Activated CD8-positive, alpha-beta memory T cell treated with anti-CD3 and anti-CD28 coated beads, Interleukin-2, amount 50 U/mL, for 24 hours (primary cell): ENCODE data around the gene NR5A1.

Experiments
- DNase-seq: peaks from one replicate; pipeline ENCODE4 v3.0.0-alpha.2; 2020; ENCODE audit errors: extremely low read depth

Gene NR5A1

DNA sequence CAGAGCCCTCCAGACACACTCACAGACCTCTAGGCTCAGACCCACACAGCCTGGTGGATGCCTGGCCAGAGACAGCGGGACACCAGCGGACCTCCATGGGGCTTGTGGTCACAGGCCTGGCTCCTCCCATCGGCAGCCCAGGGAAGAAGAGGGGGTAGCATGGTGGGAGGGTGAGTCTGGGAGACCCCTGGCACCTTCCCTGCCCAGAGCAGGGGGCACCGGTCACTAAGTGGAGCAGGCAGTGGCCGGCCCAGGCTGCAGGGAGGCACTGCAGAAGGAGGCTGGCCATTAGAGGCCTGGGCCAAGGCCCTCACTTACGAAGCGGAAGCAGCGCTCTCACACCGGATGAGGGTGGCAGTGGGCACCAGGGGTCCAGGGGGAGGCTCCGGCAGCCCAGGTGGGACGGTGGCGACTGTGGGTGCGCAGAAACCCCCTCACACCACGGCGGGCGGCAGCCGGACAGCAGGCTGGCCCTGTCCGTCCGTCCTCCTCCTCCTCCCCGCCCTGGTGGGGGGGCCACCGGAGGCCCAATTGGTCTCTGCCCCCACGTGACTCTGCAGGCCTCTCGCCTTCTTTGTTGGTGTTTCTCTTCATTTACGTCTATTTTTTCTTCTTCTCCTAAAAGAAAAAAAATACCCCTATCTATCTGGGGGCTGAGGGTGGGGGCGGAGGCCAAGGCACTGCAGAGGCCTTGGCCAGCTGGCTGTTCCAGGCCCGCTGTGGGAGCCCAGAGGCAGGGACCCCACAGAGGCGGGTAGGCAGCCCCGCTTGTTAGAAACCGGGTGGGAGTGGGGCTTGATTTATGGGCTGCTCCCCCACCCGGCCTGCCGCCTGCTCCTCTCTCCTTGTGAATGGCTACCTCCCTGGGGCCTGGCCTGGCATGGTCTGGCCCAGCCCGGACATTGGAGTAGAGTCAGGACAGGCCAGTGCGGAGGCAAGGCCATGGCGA, at the start of gene NR5A1:
Gene NR5A1 (minus strand): TSS at position 469 of the 949 bp plus-strand sequence. CDS start 4,004 bp downstream, outside the sequence.
- DNase-seq, result no peak

DNA sequence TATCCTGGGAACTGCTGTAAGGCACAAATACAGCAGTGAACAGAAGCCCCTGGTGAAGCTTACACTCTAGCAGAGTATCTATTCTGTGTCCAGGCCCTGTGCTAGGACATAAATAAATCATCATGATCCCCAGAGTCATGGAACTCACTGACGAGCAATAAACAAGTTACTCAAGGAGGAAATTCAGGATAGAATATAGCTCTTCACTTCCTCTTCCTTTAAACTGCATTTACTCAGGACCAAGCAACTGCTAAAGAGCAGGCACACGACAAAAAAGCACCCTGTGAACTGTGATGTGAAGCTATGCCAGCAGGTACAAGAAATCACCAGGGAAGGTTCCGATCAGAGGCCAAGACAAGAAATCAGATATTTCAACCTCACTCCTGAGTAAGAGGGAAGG, 47.8 kb upstream of the NR5A1 start:
- DNase-seq, result no peak

DNA sequence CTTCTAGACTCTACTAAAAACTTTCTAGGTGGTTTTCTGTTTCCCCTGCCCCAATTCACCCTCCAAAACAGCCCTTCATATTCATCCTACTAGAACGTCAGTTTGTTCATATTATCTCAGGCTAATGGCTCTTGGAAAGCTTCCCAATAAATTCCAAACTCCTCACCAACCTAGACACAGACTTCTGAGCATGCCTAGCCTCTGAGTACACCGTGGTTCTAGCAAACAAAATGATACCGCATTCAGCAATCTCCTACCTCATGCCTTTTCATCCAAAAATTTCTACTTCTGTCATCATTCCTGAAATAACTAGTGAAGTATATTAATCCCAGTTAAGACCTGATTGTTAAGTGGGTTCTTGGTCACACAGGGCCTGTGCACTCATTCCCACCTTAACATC, 46.5 kb upstream of the NR5A1 start:
- DNase-seq, result no peak

DNA sequence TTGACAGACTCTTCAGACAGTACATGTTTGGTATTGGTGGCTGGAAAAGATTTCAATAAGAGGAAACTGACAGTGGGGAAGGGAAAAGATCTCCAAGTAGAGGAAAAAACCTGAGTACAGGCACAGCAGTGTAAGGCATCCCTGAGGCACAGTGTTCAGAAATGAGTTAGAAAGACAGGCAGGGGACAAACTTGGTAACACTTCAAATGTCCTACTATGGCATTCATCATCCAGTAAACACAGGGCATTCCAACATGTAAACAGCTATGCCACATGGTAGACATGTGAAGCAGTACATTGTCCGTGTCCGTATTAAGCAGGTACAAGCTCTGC, 45.0 kb upstream of the NR5A1 start:
- no peak for DNase-seq

DNA sequence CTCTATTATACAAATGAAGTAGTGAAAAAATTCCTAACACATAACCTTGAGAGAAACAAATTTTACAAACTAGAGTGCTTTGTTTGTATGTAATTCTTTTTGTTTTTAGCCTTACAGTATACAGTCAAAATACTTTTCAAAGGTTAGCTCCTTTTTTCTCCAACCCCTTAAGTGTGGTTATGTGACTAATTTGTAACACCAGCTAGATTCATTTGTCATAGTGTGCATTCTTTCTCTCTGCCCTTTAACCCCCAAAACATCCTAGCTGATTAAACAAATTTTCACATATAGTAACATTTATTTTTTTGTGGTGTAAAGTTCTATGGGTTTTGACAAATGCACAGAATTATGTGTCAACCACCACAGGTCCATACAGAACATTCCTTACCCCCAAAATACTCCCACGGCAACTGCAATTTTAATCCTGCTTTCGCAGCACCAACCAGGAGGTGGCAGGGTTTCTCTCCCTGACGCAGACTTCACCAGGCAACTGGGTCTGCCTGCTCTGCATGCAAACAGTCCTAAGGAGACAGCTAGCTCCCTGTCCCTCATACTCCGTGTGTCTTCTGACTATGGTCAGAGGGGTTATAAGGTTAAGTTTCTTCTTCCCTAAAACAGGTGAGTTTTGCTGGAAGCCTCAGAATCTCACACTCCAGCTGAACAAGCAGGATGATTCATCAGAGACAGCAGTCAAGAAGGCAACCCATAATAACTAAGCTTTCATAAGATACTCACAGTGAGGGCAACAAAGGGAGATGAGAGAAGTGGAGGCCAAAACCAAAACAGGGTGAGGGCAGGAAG, 44.5 kb upstream of the NR5A1 start:
- no peak for DNase-seq

DNA sequence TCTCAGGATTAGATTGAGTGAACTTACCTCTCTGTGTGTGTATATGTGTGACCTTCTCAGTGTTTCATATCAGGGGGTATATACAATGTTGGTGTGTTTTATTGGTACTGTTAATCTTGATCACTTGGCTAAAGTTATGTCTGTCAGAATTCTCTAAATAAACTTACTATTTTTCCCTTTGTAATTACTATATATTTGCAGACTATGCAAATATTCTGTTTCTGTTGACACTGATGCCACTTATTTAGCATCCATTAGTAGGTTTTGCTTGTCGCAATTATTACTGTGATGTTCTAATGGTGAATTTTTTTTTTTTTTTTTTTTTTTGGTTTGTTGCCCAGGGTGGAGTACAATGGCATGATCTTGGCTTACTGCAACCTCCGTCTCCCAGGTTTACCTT, 42.9 kb upstream of the NR5A1 start:
- no peak for DNase-seq

DNA sequence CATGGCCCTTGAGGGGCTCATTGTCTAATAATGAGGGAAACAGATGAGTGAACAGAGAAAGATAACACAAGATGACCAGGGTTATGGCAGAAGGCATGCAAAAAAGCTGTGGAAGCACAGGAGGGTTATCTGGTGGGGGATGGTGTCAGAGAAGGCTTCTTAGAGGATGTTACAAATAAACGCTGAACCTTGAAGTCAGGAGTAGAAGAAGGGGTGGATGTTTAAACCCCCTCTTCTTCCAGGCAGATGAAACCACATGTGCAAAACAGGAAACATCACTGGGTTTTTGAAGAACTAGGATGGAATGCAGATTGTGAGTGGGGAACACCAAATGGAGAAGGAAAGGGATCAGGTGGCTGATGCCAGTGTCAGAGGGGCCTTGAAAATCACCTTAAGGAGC, 41.8 kb upstream of the NR5A1 start:
- no peak for DNase-seq

DNA sequence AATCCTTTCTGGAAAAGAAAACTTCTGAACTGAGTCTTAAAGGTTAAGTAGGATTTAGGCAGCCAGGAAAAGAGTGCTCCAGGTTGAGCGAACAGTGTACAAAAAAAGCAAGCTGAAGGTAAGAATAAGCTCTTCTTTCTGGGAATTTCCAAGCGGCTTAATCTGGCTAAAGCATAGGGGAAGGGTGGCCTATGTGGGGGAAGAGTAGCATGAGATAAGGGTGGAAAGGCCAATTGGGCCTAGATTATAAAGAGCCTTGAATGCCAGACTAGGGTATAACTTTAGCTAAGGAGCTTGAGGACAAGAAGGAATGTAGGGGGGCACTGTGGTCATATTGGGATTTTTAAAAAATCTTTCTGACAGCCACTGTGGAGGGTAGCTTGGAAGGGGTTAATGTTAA, 37.3 kb upstream of the NR5A1 start:
- no peak for DNase-seq

DNA sequence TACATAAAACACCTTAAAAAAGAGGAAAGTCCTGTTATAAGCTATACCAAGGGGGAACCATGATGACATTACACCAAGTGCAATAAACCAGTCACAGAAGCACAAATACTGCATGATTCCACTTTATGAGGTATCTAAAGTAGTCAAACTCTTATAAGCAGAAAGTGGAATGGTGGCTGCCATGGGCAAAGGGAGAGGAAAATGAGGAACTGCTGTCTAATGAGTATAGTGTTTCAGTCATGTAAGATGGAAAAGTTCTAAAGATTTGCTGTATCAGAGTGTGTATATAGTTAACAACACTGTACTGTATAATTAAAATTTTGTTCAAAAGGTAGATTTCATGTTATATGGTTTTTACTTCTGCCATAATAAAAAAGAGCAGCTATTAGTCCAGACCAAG, 34.6 kb upstream of the NR5A1 start:
- DNase-seq, result no peak

DNA sequence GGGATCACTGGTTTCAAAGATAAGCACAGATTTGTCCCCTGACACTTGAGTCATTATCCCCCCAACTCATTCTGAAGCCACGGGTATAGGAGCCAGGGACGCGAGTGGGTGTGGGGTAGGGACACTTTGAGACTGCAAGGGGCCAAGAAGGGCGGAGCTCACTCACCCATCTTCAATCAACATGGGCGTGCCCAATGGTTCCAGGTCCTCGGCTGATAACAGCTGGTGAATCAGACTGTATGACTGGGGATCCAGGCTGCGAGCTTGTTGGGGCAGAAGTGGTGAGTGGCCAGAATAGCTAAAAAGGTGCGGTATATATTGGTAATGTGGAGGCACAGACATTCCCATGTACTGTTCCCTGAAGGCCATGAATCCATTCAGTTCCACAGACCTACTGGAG, 30.7 kb upstream of the NR5A1 start:
- DNase-seq, result no peak

DNA sequence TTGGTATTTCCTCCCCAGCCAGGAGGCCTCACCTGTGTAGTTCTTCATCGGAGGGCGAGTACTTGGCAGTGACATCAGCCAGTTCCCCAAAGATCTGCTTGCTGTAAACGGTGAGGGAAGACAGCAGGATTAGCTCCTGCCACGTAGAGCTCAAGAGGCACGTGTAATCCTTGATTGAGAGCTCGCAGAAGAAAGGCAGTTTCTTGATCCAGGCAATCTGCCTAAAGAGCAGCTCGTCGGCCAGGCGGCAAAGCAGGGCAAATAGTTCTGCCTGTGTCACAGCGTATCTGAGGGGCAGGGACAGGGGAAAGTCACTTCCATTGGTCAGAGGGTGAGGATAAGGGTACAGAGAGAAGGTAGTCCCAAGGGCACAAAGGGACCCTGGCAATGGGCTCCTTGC, 28.6 kb upstream of the NR5A1 start:
- no peak for DNase-seq

DNA sequence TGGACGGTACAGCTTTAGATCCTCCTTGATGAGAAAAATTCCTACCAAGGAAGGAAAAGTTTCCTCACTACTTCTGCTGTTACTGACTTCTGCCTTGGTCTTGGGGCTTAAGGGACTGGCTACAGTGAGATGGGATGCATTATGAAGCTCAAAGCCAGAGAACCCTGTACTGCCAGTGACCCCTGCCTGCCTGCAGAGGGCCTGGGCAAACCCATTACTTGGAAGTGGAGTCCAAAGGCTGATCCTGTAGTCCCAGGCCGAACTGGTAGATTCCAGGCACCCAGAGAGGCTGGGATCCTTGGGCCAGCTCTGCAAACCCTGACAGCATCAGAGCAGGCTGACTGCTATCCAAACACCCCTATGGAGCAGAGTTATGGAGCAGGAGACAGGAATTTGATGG, 25.7 kb upstream of the NR5A1 start:
- no peak for DNase-seq

DNA sequence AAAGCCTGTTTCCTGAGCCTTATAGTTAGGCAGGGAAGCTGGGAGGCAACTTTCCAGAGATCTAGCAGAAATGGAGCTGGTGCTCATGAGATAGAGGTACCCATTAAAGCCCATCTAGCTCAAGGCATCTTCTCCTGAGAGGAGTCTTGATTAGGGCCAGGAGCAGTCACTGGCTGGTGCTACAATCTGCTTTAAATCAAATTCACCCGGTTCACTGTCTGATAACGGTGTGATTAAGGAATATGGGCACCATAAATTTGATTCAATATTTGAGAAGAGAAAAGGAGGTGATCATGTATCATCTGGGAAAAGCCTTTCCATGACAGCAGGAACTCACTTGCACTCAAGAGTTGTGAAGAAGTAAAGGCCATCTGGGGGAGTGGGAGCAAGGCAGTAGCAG, 23.9 kb upstream of the NR5A1 start:
- no peak for DNase-seq

DNA sequence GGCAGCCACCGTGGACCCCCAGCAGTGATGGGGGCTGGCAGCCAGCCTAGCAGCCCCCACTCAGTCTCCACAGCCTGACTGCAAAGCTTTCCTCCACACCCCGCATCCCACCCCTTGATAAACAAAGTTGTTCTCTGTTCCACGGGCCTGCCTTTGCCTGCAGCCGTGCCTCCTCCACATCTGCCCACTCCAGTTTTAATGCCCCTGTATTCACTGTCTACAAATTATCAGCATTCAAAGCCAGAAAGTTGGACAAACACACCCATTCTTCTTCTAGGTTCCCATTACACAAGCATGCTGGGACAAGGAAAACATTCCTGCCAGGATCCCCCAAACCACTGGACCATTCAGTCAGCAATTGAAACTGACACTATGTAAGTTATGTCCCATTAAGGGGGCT, 23.0 kb upstream of the NR5A1 start:
- no peak for DNase-seq

DNA sequence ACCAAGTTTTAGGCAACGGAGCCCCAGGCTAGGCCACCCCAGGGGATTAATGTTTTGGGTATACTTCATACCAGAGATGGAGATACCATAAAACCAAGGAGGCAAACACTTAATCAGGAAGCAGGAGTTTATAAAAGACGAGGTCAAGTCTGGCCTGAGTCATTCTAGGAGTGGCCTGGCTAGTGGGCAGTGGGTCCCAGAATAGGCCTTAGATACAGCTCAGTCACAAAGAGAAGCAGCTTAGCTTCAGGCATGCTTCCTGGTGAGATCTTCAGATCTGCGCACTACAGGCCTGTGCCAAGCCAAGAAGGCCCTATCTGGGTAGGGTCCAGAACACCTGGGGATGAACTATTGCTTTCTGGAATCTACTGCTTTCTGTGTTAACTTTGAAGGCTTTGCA, 20.6 kb upstream of the NR5A1 start:
- DNase-seq, result no peak

DNA sequence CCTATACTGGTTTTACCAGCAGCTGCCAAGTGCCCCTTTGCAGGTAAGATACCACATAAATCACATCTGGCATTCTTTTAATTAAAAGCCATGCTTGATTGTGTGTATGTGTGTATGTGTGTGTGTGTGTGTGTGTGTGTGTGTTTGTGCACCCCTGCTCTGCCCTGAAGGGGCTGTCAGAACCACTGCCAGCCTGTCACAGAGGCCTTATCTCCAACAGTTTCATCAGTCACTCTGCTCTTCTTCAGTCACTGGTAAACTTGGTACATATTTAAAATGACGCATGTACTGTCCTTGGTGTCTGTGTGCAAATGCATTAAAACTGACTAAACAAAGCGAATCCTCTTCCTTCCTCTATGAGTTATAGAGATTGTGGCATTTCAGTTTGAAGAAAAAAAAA, 19.0 kb upstream of the NR5A1 start:
- no peak for DNase-seq

DNA sequence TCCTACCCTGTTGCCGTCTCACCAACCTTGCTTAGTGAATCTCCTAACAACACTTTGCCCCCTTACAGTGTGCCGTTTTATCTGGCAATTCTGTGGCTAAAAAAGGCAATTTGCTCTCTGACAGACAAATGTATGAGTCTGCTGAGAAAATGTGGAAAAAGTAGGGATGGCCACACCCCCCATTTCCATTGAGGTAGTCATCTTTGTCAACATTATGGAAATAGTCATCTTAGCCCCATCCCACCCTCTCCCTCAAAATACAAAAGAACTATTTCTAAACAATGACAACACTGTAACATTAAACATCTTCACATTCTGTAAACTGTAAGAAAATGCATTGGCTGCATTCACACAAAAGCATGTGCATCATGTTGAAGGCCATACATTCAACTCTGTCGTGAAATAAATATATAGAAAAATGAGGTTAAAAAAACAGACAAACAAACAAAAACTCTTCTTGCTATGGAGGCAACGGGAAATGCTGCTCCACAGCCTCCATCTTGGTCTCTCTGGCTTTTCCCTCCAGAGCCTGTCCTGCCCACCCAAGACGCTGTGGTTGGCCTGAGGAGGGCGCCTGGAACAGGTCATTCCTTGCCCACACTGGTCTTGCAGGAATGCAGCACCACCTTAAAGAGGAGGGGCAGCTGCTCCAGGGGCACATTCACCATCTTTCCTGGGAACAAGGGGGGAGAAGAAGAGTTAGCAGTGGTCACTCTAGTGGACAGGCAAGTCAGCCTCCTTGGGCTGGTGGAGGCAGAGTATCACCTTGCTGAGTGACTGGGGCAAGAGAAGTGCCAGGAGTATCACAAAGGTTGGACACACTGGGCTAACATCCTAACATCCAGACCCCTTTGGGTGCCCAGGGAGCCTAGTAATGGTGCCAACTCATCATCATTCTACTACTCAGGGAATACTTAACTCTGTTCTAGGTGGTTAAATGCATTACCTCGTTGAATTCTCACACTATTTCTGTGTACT, 15.2 kb upstream of the NR5A1 start:
- no peak for DNase-seq

DNA sequence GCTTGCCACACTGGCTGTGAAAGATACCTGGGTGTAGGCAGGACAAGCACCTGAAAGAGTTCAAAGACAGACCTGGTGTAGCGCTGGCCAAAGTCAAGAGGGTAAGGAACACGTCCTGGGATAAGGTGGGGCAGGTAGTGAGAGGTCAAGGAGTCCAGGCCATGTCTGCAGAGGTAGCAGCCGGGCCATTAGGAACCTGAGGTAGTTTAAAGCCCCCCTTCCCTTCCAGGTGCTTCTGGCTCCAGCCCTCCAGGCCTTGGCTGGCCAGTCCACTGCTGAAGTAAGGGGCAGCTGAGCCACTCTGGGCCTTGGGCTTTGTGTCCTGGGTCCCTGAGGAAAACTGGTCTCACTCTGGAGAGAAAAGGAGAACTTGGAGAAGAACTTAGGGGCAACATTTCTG, 13.9 kb upstream of the NR5A1 start:
- no peak for DNase-seq

DNA sequence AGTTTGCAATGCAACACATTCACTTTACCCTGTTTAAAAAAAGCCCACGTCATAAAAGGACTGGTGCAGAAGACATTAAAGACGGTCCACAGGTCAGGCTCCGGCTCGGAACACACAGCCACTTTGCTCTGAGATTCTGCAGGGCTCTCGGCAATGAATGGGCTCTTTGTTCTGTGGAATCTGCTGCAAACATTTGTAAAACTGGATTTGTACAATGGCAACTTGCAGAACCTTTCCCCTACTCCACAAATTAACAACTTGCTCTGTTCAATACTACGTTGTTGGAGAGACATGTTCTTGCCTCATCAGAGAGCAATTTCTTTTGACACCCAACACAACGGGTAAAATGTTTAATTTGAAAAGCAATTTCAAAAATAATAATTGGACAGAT, 13.0 kb upstream of the NR5A1 start:
- DNase-seq, result no peak

DNA sequence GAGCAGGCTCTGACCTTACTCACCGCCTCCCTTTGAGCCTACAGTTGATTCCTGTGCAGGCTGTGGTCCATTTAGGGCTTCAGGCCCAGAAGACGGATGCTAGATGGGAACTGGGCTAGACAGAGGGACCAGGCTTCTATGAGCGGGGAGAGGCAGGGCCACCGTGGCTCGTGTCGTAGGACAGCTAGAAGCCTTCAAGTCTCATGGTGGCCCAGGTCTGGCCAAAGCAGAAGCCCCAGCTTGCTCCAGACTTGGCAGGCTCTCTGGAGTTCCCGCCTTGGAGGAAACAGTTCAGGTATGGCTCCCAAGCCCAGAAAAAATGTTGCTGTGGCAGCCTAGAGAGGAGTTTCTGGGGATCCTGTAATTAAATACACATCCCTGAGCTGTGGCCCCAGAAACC, 10.9 kb upstream of the NR5A1 start:
- no peak for DNase-seq

DNA sequence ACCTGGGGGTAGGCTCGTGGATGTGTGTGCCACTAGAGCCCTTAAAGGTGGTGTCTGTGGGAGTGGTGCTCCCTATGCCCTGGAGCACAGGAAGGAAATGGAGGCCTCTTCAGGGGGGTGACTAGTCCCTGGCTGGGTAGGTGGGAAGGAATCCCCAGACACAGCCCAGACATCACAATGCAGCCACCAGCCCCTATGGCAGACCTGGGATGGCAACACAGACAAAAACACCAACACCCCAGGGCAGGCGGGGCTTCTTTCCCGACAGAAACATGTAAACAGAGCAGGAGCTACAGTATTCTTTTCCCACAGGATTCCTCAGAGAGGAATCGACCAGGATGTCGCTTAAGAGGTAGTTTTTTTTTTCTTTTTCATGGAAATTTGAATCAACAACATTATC, 10.4 kb upstream of the NR5A1 start:
- no peak for DNase-seq

DNA sequence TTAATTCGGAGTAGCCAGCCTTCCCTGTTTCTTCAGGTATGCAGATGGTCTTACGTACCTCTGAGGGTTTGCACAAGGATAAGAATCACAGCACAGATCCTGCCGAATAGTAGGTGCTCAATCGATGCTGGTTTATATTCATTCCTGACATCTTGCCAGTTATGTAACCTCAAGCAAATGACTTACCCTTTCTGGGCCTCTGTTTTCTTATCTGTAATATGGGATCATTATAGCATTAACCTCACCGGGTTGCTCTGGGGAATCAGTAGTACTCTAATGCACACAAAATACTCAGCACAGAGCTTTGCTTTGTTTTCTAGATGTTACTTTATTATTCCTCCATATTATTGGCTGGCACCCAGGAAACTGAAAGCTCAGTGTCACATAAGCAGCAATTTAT, 7.7 kb upstream of the NR5A1 start:
- DNase-seq, result no peak
